GM21447 (cell line): ENCODE results near the gene ADGRV1.
"Not testable (repeated sequence)": the region's sequence is repeated elsewhere in the genome, so short reads cannot be mapped to it uniquely, and the experiment has no call there.

Experiments used
- ATAC-seq: cut with Tn5 transposase; IDR thresholded peaks from one replicate; pipeline ENCODE4 v1.9.1; 2021; ENCODE audit not compliant: unreplicated experiment

The ADGRV1 gene

GRCh38 chr5:90586469-90586868, 27.9 kb downstream of the ADGRV1 start:
- ATAC-seq: no peak

GRCh38 chr5:90590170-90590569, 31.6 kb downstream of the ADGRV1 start:
- ATAC-seq: no peak

GRCh38 chr5:90593083-90593482, 34.5 kb downstream of the ADGRV1 start:
- ATAC-seq: not testable (repeated sequence)

GRCh38 chr5:90595766-90596165, 37.2 kb downstream of the ADGRV1 start:
- ATAC-seq: not testable (repeated sequence)

GRCh38 chr5:90598293-90598692, 39.7 kb downstream of the ADGRV1 start:
- no peak for ATAC-seq

GRCh38 chr5:90600307-90600706, 41.7 kb downstream of the ADGRV1 start:
- ATAC-seq: not testable (repeated sequence)

GRCh38 chr5:90601468-90601867, 42.9 kb downstream of the ADGRV1 start:
- no peak for ATAC-seq

- peak; percentile 65 for ATAC-seq
Observed at GRCh38 chr5:90602681-90603080, 44.1 kb downstream of the ADGRV1 start.

- no peak for ATAC-seq
Observed at GRCh38 chr5:90606539-90606938, 47.9 kb downstream of the ADGRV1 start.

- ATAC-seq: peak; percentile 96
Observed at GRCh38 chr5:90612919-90613318, 54.3 kb downstream of the ADGRV1 start.

- ATAC-seq: no peak
Observed at GRCh38 chr5:90613459-90613858, 54.9 kb downstream of the ADGRV1 start.

- ATAC-seq: no peak
Observed at GRCh38 chr5:90613918-90614504, 55.4 kb downstream of the ADGRV1 start.

GRCh38 chr5:90615355-90615754, 56.8 kb downstream of the ADGRV1 start:
- ATAC-seq: no peak

GRCh38 chr5:90618071-90618470, 59.5 kb downstream of the ADGRV1 start:
- ATAC-seq: no peak

- not testable (repeated sequence) for ATAC-seq
Observed at GRCh38 chr5:90619762-90620161, 61.2 kb downstream of the ADGRV1 start.

GRCh38 chr5:90621848-90622247, 63.3 kb downstream of the ADGRV1 start:
- ATAC-seq: no peak

GRCh38 chr5:90626493-90626892, 67.9 kb downstream of the ADGRV1 start:
- ATAC-seq: no peak

GRCh38 chr5:90628492-90628891, 69.9 kb downstream of the ADGRV1 start:
- no peak for ATAC-seq

GRCh38 chr5:90632791-90633190, 74.2 kb downstream of the ADGRV1 start:
- no peak for ATAC-seq

GRCh38 chr5:90636948-90637347, 78.4 kb downstream of the ADGRV1 start:
- ATAC-seq: no peak

GRCh38 chr5:90637731-90638130, 79.1 kb downstream of the ADGRV1 start:
- ATAC-seq: no peak

GRCh38 chr5:90638878-90639277, 80.3 kb downstream of the ADGRV1 start:
- ATAC-seq: no peak

- no peak for ATAC-seq
Observed at GRCh38 chr5:90640484-90641059, 82.0 kb downstream of the ADGRV1 start.
